Activated T-cell treated with anti-CD3 and anti-CD28 coated beads for 24 hours (primary cell): Measurements from ENCODE around the gene CFAP97D1.
"Not testable (repeated sequence)": the region's sequence is repeated elsewhere in the genome, so short reads cannot be mapped to it uniquely, and the experiment has no call there.

Experiments
- DNase-seq: peaks from one replicate; pipeline ENCODE4 v3.0.0-alpha.2; 2020; ENCODE audit warnings: low read depth

The CFAP97D1 gene

DNA sequence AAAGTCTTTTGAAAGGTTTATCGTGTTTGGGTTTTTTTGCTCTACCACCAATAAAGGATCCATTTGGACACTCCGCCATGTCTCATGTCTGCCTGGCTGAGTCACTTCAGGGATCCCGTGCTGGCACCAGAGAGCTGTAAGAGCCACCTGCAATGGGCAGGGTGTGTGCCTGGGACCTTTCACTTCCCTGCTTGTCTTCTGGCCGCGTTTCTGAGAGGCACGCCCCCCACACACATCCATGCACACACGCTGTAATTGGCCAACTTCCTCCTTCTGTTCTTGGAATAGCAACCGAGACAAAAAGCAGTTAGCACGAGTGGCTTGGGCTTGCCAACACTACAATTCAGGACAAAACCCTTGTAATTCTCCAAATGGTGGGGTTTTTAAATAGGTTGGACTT is 11.9 kb upstream of the CFAP97D1 start:
- DNase-seq = no peak

DNA sequence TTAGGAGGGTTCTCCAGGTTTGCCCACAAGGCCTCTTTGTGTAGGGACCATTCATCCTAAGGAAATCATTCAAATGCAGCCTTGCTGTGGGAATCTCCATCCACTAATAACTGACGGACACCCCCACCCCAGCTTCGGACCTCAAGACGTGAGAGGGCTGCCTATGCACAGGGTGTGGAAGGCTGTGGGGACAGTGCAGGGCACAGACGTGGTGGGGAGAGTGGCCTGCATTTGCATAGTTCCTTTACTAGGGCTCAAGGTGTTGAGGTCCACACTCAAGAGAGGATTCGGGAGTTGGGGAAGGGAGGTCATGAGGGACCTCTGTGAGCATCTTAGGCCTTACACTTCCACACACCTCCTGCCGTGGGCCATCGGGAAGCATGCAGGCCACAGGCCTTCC is 11.3 kb upstream of the CFAP97D1 start:
- no peak for DNase-seq

DNA sequence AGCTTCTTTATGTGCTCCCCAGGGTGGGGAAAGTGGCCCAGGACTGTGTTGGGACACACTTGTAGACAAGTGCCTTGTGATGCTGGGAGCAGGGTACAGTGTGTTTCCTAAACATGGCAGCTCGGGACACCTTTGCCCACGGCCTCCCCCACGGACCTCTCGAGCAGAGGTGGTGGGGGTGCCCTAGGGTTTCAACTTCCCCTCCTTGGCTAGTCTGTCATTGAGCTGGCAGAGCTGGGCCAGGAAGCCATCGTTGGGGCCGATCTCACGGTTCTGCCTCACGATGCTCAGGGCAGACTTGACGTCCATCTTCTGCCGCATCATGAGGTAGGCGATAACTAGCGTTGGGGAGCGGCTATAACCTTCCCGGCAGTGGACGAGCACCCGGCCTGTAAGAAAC is 10.8 kb upstream of the CFAP97D1 start:
- DNase-seq = no peak

DNA sequence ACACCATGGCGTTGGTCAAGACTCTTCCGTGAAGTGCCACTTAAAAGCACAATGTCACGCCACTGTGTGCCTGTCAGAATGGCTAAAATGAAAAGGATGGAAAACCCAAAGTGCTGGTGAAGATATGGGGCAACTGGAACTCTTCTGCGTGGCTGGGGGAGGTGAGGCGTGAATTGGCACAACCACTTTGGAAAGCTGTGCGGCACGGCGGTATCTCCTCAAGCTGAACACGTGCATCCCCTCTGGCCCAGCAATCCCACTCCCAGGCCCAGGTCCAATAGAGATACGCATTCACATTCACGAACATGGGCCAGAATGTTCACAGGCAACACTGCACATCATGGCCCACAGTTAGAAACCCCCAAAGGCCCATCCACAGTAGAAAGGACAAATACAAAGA is 10.4 kb upstream of the CFAP97D1 start:
- DNase-seq = no peak

DNA sequence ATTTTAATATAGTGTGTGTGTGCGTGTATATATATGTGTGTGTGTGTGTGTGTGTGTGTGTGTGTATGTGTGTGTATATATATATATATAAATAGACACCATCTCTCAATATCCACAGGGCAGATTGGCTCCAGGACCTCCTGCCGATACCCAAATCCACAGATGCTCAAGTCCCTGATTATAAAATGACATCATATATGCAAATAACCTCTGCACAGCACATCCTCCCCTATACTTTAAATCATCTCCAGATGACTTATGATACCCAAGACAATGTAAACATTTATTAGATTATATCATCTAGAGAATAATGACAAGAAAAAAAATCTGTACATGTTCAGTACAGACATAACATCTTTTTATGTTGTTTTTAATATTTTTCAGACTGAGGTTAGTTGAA is 9.3 kb upstream of the CFAP97D1 start:
- no peak for DNase-seq

DNA sequence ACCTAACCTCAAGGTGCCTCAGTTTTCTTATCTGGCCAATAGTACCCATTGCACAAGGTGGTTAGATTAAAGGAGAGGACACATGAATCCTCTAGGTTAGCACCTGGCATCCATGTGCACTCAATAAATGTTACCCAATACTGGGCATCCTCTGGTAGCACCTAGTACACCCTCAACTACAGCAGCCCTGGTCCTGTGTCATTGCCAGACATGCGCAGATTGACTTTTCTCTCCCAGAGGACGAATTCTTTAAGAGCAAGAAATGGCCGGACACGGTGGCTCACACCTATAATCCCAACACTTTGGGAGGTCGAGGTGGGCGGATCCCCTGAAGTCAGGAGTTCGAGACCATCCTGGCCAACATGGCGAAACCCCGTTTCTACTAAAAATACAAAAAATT is 8.8 kb upstream of the CFAP97D1 start:
- no peak for DNase-seq

DNA sequence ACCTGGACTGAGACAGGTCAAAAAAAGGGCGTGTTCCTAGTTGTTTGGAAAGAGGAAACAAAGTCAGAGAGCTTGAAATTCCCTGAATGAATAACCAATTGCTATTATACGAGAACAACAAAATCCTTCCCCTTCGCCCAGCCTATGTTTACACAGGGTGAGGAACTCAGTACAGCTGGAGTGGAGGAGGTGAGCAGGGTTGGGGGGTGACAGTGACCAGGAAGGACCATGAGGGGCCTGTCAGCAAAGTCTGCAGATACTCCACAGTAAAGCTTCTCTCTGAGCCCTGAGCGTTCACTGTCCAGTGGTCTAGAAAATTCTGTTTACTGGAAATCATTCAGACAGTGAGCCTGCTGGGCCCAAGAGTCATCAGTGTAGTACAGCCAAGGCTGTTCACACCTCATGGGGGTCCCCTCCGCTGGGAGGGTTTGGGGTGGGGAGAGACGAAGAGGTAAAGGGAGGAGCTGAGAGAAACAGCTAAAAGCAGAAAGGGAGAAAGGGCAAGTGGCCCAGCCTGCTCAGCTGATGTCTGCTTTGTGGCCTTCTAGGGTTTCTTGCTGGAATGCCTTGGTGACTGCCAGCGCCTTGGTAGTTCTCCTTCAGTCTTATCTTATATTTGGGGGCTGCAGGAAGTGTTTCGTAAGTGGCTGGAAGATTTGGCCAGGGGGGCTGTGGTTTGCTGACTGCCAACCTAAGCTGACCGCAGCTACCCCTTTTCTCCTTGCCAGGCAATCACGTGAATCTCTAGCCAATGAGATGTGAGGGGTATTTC is 7.2 kb upstream of the CFAP97D1 start:
- DNase-seq = no peak

DNA sequence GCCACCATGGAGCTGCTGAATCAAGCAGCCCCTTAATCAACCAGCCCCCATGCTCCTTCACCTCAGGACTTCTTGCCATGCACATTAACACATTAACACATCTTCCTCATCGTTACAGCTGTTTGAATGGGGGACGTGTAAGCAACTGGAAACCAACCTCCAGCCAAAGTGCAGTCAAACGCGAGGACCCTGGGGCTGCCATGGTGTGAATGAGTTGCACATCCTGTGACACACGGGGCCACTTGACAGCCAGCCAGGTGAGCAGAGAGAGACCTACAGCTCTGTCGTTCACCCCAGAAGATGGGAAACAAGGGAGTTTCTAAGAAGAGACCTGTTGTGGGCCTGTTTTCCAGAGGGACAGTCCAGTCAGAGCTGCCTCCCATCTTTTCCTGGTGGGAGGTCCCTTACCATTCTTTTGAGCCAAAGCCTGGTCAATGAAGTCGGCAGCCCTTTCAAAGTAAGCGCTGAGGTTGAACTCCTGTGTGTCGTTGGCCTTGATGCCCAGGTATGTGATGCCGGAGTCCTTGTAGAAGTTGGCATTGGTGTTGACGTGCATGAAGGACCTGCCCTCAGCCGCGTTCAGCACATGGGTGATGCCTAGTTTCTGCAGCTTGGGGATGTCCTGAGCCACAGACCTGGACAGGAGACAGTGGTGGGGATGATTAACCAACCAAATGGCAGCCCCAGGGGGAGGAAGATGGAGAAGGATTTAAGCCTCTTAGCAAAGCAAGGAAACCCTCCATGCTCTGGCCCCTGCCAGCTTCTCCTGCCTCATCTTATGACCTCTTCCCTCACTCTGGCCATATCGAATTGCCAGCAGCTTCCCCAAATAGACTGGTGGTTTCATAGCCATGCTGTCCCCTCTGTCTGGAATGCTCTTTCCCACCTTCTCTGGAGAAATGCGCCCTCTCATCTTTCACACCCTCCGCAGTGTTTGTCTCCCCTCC is 5.7 kb upstream of the CFAP97D1 start:
- no peak for DNase-seq

DNA sequence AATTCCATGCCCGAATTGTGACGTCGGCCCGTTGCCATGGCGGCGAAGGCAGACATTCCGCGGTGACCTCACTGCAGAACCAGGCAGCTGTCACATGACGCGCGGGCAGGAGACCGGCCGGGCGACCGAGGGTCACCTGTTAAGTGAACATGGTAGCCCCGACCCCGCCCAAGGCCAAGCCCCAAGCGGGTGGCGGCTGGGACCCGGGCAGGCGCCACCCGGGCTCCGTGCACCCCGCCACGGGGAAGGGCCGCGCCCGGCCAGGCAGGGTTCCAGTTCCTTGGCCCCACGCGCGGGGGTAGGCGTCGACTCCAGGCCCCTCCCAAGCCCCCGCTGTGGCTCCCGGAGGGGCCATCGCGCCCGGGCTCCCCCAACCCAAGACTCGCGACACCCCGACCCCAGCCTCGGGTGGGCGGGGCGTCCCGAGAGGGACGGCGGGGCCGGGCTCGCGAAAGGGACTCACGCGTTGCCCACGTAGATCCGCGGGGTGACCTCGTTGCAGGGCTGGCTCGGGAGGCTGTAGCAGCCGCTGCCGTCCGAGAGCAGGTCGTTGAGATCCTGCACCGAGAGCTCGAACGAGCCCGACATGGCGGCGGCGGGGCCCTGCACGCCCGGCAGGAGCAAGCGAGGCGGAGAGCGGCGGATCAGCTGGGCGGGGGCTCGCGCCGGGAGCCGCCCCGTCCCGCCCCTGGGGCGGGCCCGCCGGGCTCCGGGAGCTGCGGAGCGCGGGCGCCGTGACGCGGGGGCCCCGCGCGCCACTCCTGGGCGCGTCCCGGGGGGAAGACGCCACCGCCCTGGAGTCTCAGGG is 1.7 kb upstream of the CFAP97D1 start, which contains the start of gene DUSP3:
Gene DUSP3, minus strand, starts transcription at position 641 of the 808 bp plus-strand sequence. Its CDS starts 53 bp downstream, at position 588.
- DNase-seq = peak; percentile 72

DNA sequence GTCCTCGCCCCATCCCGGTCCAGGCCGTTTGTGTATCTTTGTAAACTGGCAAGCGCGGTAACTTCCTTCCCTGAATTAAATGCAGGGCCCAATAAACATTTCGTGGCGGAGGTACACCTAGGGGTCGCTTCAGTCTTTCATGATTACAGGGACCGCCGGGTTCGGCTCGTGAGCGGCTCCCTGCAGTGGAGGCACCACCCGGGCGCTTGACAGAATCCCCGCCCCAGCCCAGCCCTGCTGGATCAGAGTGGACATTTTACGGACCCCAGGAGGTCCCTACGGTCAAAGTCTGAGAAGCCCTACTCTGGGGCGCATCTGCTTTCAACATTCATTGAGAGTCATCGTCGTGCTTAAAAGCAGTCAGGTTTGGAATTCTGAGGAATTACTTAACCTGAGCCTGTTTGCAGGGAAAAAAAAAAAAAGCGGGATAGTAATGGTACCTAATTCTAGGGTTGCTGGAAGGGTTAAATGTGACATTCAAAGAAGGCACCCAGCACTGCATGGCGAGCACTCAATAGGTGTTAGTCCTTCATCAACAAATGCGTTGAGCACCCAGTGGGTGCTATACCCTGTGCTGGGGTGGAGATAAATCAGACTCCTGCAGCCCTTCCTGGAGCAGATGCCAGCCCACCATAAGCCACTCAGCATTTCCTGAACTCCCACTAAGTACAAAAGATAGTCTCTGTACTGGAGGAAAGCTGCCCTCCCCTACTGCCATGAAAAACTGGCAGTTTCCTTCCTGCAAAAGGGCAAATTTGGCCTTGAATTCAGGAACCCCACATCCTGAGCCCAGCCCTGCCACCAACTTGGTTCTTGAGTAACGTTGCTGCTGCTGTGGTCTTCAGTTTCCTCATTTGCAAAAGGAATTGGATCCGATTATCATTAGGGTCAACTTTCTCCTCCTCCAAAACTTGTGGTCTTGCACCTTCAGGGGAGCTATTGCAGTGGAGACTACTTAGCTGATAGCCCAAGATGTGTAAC is 800 bp upstream of the CFAP97D1 start:
- DNase-seq = no peak

DNA sequence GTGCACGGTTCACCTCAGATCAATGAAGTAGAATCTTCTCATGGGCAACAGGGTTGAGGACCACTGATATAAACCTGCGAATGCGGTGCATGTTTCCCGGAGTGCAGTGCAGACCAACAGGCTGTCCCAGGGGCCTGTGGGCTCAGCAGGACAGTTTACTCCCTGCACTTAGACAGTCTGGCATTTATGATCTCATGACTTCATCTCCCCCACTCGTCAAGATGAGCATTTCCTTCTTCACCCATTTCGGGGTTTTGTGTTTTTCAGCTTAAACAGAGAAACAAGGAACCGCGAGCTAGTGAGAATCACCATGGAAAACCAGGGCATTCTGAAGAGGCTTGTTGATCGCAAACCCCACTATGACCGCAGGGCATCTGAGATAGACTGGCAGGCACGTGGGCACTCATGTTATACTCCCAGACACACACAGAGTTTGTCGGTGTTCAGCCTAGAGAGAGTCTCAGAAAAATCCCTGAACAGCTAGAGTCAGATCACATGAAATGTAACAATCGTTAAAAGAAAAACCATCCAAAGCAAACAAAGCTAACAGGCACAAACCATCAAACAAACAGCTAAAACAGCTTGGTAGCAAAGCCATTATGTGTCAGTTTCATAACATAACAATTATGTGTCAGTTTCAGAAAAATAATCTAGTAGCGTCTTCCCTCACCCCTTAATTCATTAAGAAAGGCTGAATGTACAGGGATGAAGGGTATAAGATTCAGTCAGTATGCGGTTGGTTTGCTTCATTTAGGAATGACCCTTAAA is 2.9 kb downstream of the CFAP97D1 start:
- no peak for DNase-seq

DNA sequence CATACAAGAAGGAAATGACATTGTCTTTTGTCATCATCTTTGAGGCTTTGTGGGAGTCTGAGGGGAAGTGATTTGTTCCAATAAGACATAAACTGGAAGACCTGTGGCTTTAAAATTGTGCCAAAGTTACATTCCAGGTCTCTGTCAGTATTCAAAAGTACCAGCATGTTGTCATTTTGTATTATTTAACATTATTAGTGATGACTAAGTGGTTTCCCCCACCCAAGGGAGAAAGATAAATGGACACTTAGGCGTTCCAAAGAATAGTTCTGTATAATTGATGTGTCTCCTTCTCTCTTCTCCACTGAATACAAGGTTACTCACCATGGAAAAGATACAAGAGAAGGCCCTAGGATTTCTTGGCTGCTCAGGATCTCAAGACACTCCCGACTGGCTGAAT is 3.8 kb downstream of the CFAP97D1 start:
- DNase-seq = no peak

DNA sequence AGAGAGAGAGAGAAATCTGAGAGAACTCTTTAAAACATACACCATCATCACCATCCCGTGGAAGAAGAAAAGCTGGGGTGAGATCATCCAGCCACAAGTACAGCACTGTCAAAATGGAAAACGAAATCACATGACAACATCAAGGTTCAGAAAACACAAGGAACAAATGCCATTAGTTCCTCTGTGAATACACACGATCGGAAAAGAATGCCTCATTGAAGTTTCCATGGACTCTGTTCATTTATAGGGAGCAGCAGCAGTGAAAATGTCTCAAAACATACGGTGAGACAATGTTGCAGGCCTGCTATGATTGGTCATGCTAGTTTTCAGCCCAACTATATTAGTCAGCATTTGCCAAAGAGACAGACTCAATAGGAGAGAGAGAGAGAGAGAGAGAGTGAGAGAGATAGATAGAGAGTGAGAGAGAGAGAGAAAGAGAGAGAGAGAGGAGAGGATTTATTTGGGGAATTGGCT is 4.4 kb downstream of the CFAP97D1 start:
- no peak for DNase-seq

DNA sequence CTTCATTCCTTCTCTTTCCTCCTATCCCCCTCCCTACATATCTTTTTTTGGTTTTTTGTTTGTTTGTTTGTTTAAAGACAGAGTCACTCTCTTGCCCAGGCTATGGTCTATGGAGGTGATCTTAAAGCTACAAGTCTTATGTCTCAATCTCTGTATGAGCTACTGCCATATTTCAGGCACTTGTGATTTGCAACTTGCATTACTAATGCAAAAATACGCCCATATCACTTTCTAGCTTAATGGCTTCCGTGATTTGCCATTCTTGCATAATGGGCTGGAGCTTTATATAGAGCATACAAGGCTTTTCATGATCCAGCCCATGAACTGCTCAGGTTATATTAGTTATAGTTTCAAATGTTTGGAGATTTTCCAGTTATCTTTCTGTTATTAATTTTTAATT is 7.5 kb downstream of the CFAP97D1 start:
- DNase-seq = no peak

DNA sequence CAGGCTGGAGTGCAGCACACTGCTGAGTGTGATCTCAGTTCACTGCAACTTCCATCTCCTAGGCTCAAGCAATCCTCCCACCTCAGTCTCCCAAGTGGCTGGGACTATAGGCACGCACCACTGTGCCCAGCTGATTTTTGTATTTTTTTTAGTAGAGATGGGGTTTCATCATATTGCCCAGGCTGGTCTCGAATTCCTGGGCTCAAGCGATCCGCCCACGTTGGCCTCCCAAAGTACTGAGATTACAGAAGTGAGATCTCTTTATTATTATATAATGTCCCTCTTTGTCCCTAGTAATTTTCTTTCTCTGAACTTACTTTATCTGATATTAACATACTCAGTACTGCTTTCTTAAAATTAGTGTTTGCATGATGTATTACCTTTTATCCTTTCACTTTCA is 8.3 kb downstream of the CFAP97D1 start:
- no peak for DNase-seq

DNA sequence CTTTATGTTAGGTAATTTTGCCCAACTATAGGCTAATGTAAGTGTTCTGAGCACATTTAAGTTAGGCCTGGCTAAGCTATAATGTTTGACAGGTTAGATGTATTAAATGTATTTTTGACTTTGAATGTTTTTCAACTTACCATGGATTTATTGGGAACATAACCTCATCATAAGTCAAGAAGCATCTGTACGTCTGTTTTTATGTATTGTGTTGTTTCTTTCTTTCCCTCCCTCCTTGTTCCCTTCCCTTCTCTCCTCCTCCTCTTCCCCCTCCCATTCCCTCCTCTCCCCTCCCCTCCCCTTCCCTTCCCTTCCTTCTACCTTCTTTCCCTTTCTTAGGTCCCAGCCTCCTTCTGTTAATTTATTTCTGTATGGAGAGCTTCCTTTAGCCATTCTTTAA is 9.2 kb downstream of the CFAP97D1 start:
- DNase-seq = no peak

DNA sequence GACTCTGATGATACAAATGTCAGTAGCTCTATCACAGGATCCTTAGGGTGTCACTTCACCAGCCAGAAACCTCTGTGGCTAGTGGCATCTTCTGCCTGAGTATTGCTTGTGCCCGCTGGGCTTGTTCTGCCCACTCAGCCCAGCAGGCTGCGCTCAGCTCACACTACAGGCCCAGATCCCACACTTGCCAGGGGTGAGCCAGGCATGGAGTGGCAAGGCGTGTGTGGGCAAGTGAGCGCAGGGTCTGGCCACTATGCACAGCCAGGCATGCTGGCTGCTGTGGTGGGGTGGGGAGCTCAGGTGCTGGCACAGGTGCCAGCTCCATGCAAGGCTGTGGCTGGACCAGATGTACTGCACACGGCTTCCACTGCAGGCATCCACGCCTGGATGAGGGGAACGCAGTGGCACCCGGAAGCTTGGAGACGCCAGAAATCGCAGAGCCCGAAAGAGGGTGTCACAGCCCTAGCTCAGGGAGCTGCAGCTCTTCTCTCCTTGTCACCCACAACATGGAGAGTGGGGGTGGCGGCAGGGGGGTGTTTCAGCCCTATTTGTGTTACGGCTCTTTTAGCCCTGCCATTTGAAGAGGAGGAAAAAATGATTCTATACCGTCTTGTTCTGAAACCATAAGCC is 10.2 kb downstream of the CFAP97D1 start:
- no peak for DNase-seq

DNA sequence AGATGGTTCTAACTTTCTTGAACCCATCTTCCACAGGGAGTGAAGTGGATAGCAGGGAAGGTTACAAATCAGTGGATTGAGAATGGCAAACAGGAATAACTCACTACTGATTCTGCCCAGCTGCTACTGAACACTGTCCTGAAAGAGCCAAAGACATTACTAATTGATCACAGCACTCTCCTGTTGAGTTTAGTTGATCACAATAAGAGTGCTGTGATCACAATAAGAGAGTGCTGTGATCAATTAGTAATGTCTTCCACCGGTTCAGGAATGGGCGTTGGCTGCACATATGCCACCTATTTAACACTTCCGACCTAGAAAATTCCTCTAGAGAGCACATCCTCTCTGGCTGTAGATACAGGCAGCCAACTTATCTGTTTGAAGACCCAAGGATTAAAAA is 11.4 kb downstream of the CFAP97D1 start:
- no peak for DNase-seq

DNA sequence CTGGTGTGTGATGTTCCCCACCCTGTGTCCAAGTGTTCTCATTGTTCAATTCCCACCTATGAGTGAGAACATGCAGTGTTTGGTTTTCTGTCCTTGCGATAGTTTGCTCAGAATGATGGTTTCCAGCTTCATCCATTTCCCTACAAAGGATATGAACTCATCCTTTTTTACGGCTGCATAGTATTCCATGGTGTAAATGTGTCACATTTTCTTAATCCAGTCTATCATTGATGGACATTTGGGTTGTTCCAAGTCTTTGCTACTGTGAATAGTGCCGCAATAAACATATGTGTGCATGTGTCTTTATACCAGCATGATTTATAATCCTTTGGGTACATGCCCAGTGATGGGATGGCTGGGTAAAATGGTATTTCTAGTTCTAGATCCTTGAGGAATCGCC is 12.4 kb downstream of the CFAP97D1 start:
- not testable (repeated sequence) for DNase-seq

DNA sequence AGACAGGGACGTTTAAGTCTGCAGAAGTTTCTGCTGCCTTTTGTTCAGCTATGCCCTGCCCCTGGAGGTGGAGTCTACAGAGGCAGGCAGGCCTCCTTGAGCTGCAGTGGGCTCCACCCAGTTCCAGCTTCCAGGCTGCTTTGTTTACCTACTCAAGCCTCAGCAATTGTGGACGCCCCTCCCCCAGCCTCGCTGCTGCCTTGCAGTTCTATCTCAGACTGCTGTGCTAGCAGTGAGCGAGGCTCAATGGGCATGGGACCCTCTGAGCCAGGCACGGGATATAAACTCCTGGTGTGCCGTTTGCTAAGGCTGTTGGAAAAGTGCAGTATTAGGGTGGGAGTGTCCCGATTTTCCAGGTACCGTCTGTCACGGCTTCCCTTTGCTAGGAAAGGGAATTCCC is 17.8 kb downstream of the CFAP97D1 start:
- not testable (repeated sequence) for DNase-seq
